Ovary (tissue), 9 donors: ENCODE results near the gene CALML4. TPM values are rescaled to one million over a fixed set of nuclear protein-coding genes. Genes with fewer than 3 reads are reported as not detected.
"Not testable (repeated sequence)": the region's sequence is repeated elsewhere in the genome, so short reads cannot be mapped to it uniquely, and the experiment has no call there.

ENCODE experiments used
- DNase-seq, 5 donors: peaks; one replicate each; pipeline ENCODE4 v3.0.0-alpha.2; 2019 to 2020
- H3K27ac ChIP-seq, 2 donors: fragments of 200-600 bp; one replicate each; pipeline versions ENCODE4 v1.5.1 to v1.8.0; 2019 to 2022
- H3K27me3 ChIP-seq: fragments of 200-600 bp; one replicate; pipeline ENCODE4 v1.8.0; 2022
- H3K36me3 ChIP-seq: fragments of 200-600 bp; sonication (generic); one replicate; pipeline ENCODE4 v1.5.1; 2019
- H3K4me1 ChIP-seq: one replicate; pipeline ENCODE4 v1.8.1; 2013; ENCODE audit warnings: mild to moderate bottlenecking, moderate library complexity; ENCODE audit not compliant: insufficient read depth
- H3K4me3 ChIP-seq: fragments of 200-600 bp; sonication (generic); one replicate; pipeline ENCODE4 v1.5.1; 2017
- H3K9me3 ChIP-seq, 2 donors: fragments of 200-600 bp in 1 of 2; sonication (generic) in 1 of 2; one replicate each; pipeline versions ENCODE4 v1.5.1 to v1.8.1; 2013 to 2019; ENCODE audit warnings: mild to moderate bottlenecking in 1 of 2, moderate library complexity in 1 of 2
- EP300 ChIP-seq: sonication (generic); formaldehyde crosslinking; IDR thresholded peaks from one replicate; pipeline ENCODE4 v1.6.1; 2017; ENCODE audit warnings: antibody characterized with exemption
- POLR2A ChIP-seq: fragments of 450-650 bp; IDR thresholded peaks from one replicate; pipeline ENCODE4 v1.6.1; 2017; ENCODE audit warnings: antibody characterized with exemption, mild to moderate bottlenecking, moderate library complexity
- WGBS, 3 donors: extraction: QIAGEN DNeasy Blood & Tissue Kit in 1 of 3; methylation state at CpG; one replicate each; pipeline versions ENCODE4 v1.1.5 to v1.1.7; 2013 to 2017; 5-methylcytosine and 5-hydroxymethylcytosine counted together
- intact Hi-C, 4 donors: fragments of 100-400 bp; cut with DNase I; formaldehyde crosslinking; loops; one replicate each; pipeline versions ENCODE4 v1.11.0 to v1.15.1; 2022 to 2023
- polyA plus RNA-seq, 2 donors: library from polyadenylated mRNA; stranded (reverse); fragments of 200-250 nt in 1 of 2; fragments of 350-450 nt in 1 of 2; fragmentation: Illumina TruSeq in 1 of 2; extraction: RNeasy Lipid Tissue Mini Kit (QIAGEN cat#74804) in 1 of 2; gene quantifications; one replicate each; pipeline ENCODE4 v1.2.3, GENCODE V29; 2013 to 2014
- total RNA-seq, 7 donors: library from RNA; depleted of rRNA in 2 of 7; stranded (reverse); fragments of >200 nt in 2 of 7; fragmentation: NEBNext Ultra II Directional in 3 of 7; extraction: Animal tissue kit (Norgen Biotek cat#: 25700) in 3 of 7; gene quantifications; one replicate each; pipeline versions ENCODE4 v1.1.0 to v1.2.4, GENCODE V29; 2016 to 2023
- TF ChIP-seq, protein P1 (sequence below), 3 donors: fragments of 450-650 bp in 2 of 3; fragments of 200-600 bp in 1 of 3; IDR thresholded peaks; one replicate each; pipeline versions ENCODE4 v1.5.1 to v1.8.0; 2016 to 2022; ENCODE audit warnings: antibody characterized with exemption in 3 of 3, mild to moderate bottlenecking in 1 of 3
- donor health status: DM: no; HTN: no; CAD: no; lungs with moderate emphysema.
- donor health status: DM: no; HTN: no; CAD: no.
- donor health status: Bipolar disorder and iron deficiency.
- donor health status: DM: yes; HTN: yes; CAD: no.
- donor health status: DM: no; HTN: no; CAD: no.
- donor health status: DM: yes; HTN: yes; CAD: no.

Gene CALML4
- total and polyA plus RNA-seq, 9 donors: 2.5 to 9.5 (median 3.2) TPM

DNA sequence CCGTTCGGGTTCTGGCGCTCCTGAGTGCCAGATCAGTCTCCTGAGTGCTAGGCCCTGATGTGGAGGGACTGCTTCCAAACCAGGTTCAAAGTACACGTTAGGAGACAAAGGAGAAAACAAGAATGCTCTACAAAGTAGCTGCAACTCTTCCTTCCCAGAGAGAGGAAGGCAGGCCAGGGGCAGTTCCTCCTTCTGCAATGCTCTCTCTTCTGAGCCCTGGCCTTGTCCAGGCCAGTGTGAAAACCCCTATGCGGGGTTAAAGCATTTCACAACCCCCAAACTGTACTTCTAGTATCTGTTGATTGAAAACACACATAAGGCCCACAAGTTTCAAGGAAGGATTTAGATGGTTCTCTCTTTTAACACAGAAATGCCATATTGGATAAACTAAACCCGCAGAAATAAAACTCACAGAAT, 9.7 kb upstream of the CALML4 start:
- TF ChIP-seq POLR2A (no peak), EP300 (no peak)
- TF ChIP-seq, protein P1, sequence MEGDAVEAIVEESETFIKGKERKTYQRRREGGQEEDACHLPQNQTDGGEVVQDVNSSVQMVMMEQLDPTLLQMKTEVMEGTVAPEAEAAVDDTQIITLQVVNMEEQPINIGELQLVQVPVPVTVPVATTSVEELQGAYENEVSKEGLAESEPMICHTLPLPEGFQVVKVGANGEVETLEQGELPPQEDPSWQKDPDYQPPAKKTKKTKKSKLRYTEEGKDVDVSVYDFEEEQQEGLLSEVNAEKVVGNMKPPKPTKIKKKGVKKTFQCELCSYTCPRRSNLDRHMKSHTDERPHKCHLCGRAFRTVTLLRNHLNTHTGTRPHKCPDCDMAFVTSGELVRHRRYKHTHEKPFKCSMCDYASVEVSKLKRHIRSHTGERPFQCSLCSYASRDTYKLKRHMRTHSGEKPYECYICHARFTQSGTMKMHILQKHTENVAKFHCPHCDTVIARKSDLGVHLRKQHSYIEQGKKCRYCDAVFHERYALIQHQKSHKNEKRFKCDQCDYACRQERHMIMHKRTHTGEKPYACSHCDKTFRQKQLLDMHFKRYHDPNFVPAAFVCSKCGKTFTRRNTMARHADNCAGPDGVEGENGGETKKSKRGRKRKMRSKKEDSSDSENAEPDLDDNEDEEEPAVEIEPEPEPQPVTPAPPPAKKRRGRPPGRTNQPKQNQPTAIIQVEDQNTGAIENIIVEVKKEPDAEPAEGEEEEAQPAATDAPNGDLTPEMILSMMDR (IDR thresholded peaks at IDR 0.05): no peak
- Histone ChIP-seq H3K36me3 (no peaks in the 10 kb centered on the region), H3K9me3 (no peaks in the 10 kb centered on the region), H3K27me3 (no peaks in the 10 kb centered on the region), H3K4me3 (no peak overlapping the region), H3K27ac (no peak overlapping the region), H3K4me1 (no peaks in the 10 kb centered on the region)
- WGBS, 3 donors: 83 to 90% (median 86%) methylated on average over 6 of the region's 6 CpGs
- DNase-seq: no peak
- intact Hi-C loops: loop anchor here in 2 of 4 donors (5.0 to 10.0 kb wide), 2 partner anchors 160 to 353 kb away; partner anchors contain the start of gene PIAS1 (in 1 of the 2)

DNA sequence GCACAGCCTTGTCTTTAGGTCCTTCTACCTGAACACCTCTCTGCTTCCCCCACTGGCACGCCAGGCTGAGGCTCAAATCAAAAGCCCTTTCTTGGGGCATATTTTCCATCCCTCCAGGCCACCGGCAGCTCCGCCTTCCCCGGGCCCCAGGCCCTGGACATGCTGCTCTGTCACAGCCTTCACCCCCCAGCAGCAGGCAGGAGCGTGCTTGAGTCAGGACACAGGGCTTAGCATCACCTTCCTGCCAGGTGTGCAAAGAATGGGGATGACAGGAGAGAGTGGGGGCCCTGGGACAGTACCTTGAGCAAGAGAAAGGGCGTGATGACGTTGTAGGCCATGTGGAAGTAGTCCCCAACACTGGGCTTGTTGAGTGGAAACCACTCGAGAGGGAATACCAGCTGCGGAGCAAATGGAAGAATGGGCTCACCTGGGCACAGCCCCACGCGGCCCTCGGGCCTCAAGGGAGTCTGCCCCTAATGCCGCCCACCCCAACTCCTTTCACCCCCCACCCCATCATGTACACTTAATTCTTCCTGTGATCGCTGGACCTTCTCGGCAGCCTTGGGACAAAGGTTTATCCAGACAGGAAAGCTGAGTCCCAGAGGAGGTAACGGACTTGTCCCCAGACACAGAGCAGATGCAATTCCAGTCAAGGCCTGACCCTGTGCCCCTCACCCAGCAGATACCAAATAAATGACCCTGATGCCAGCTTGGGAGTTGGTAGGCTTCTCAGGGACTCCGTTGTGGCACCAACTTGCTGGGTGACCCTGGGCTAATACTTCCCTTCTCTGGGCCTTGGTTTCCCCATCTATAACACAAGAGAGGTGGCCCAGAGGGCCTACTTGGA, 9.1 kb upstream of the CALML4 start:
- Histone ChIP-seq H3K36me3 (no peaks in the 10 kb centered on the region), H3K9me3 (no peaks in the 10 kb centered on the region), H3K27me3 (no peaks in the 10 kb centered on the region), H3K27ac (no peak overlapping the region), H3K4me3 (no peak overlapping the region), H3K4me1 (no peaks in the 10 kb centered on the region)
- intact Hi-C loops: loop anchor here in 2 of 4 donors (5.0 to 10.0 kb wide), 2 partner anchors 159 to 352 kb away; partner anchors contain the start of gene PIAS1 (in 1 of the 2)
- WGBS, 3 donors: 93 to 94% (median 94%) methylated on average over 17 of the region's 17 CpGs
- TF ChIP-seq, protein P1 (IDR thresholded peaks at IDR 0.05): no peak
- TF ChIP-seq EP300 (no peak), POLR2A (no peak)
- peak in 1 of 5 donors; percentile 6 for DNase-seq

DNA sequence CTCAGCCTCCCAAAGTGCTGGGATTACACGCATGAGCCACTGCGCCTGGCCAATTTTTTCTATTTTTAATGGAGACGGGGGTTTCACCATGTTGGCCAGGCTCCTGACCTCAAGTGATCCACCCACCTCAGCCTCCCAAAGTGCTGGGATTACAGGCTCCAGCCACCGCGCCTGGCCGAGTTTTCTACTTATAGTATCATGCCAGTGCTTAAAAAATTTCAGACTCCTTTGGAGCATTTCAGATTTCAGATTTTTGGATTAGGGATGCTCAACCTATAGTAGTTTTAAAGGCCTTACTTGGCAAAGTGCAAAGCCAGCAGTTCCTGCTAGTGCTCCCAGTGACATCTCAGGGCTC, 8.3 kb upstream of the CALML4 start:
- H3K27me3 ChIP-seq, H3K27ac ChIP-seq, DNase-seq, H3K4me1 ChIP-seq, H3K4me3 ChIP-seq, H3K36me3 ChIP-seq, H3K9me3 ChIP-seq: not testable (repeated sequence)
- intact Hi-C loops: loop anchor here in 2 of 4 donors (5.0 to 10.0 kb wide), 2 partner anchors 159 to 351 kb away; partner anchors contain the start of gene PIAS1 (in 1 of the 2)
- 86 to 93% (median 93%) methylated on average over 6 of the region's 6 CpGs for WGBS, 3 donors

DNA sequence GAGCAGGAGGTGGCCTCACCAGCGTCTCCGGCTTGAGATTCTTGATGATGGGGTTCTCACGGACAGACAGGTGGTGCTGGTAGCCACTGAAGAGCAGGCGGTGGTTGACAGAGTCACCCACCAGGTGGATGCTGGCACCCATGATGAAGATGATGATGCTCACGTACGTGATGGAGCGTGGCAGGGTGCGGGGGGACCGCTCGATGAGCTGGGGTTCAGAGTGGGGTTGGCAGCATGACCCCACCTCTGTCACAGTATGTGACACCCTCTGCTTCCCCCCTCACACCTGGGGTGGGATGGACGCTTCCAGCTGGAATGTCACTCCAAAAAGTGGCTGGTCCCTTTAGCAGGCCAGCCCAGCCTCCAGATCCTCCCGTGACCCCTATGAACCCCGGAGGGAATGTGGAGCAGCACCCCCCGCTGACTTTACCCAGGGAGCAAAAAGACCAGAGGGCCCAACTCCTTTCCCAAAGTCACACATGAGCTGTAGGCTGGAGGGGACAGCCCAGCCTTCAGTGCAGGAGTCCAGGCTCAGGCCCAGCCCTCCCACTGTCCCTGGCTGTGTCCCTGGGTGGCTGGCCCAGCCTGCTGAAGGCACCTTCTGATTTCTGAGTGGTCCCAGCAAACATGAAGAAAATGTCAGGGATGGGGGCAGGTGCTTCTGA, 6.7 kb upstream of the CALML4 start:
- H3K4me3 ChIP-seq: no peak overlapping the region
- 91 to 96% (median 96%) methylated on average over 14 of the region's 14 CpGs for WGBS, 3 donors
- intact Hi-C loops: loop anchor here in 2 of 4 donors (5.0 to 10.0 kb wide), 2 partner anchors 157 to 349 kb away; partner anchors contain the start of gene PIAS1 (in 1 of the 2)
- H3K9me3 ChIP-seq: no peaks in the 10 kb centered on the region
- H3K4me1 ChIP-seq: no peaks in the 10 kb centered on the region
- no peaks in the 10 kb centered on the region for H3K36me3 ChIP-seq
- H3K27me3 ChIP-seq: no peaks in the 10 kb centered on the region
- TF ChIP-seq, protein P1 (IDR thresholded peaks at IDR 0.05): no peak
- no peak for TF ChIP-seq POLR2A
- TF ChIP-seq EP300: no peak
- no peak for DNase-seq
- H3K27ac ChIP-seq: no peak overlapping the region
